T-helper 9 cell (primary cell): ENCODE measurements around the gene FXR1.

ENCODE experiments used
- DNase-seq: peaks from one replicate; pipeline ENCODE4 v3.0.0-alpha.2; 2020

Gene FXR1

GRCh38 chr3:181008796-181009195 lies 96.3 kb downstream of the FXR1 start:
- DNase-seq: no peak

GRCh38 chr3:181009225-181009624 lies 96.8 kb downstream of the FXR1 start:
- DNase-seq: no peak

- no peak for DNase-seq
Measured at GRCh38 chr3:181017690-181018089, 105.2 kb downstream of the FXR1 start.

GRCh38 chr3:181025204-181025603 lies 112.7 kb downstream of the FXR1 start:
- DNase-seq: no peak

- no peak for DNase-seq
Measured at GRCh38 chr3:181030948-181031347, 118.5 kb downstream of the FXR1 start.
